H1 (cell line): ENCODE data around the gene TC2N. TPM values are rescaled to one million over a fixed set of nuclear protein-coding genes. Genes with fewer than 3 reads are reported as not detected.

ENCODE experiments used
- CTCF ChIA-PET: fragments of 300-600 bp; sonication (Branson Sonifier 250); formaldehyde crosslinking; loops from one replicate; lab custom pipeline; 2021; ENCODE audit not compliant: partially characterized antibody; lab: Charles Lee
- POLR2A ChIA-PET: fragments of 300-600 bp; sonication (Branson Sonifier 250); formaldehyde crosslinking; loops from one replicate; lab custom pipeline; 2021; ENCODE audit warnings: inconsistent platforms; ENCODE audit not compliant: partially characterized antibody; lab: Charles Lee
- DNase-seq, 2 experiments: peaks; one replicate each; pipeline versions ENCODE4 v3.0.0 to v3.0.0-alpha.2; 2010 to 2022; ENCODE audit warnings: low spot score in 2 of 2, low read depth in 1 of 2, mixed read lengths in 1 of 2
- FAIRE-seq: peaks from 2 replicates; lab custom pipeline; 2011; peaks lifted over from hg19 to GRCh38; lab: Jason Lieb, UNC
- H2AFZ ChIP-seq: 2 replicates; pipeline ENCODE4 v1.8.1; 2012; ENCODE audit warnings: low read length, inconsistent platforms
- H2AK5ac ChIP-seq: 2 replicates; pipeline ENCODE4 v1.6.1; 2013; ENCODE audit warnings: low read depth, low read length
- H2BK120ac ChIP-seq: replicated peaks from 2 replicates; pipeline ENCODE3; 2013; ENCODE audit warnings: low read depth, low read length, inconsistent platforms
- H2BK12ac ChIP-seq: 2 replicates; pipeline ENCODE4 v1.6.1; 2013; ENCODE audit warnings: low read depth, low read length
- H2BK15ac ChIP-seq: 2 replicates; pipeline ENCODE4 v1.6.1; 2013; ENCODE audit warnings: low read length
- H2BK20ac ChIP-seq: 2 replicates; pipeline ENCODE4 v1.6.1; 2013; ENCODE audit warnings: low read length
- H2BK5ac ChIP-seq: 2 replicates; pipeline ENCODE4 v1.6.1; 2013; ENCODE audit warnings: low read depth, low read length
- H3K14ac ChIP-seq: 2 replicates; pipeline ENCODE4 v1.6.1; 2013; ENCODE audit warnings: inconsistent platforms; ENCODE audit not compliant: insufficient read length
- H3K18ac ChIP-seq: 2 replicates; pipeline ENCODE4 v1.6.1; 2013; ENCODE audit warnings: low read length; ENCODE audit errors: extremely low read depth
- H3K23ac ChIP-seq: 2 replicates; pipeline ENCODE4 v1.6.1; 2013; ENCODE audit warnings: inconsistent platforms; ENCODE audit not compliant: insufficient read length
- H3K23me2 ChIP-seq: 2 replicates; pipeline ENCODE4 v1.6.1; 2013; ENCODE audit warnings: low read depth, low read length
- H3K27ac ChIP-seq: 2 replicates; pipeline ENCODE4 v1.6.1; 2011; ENCODE audit warnings: low read depth, low read length, inconsistent platforms
- H3K27me3 ChIP-seq, 4 experiments: replicated peaks in 1 of 4; 1 replicate in 1 of 4; 2 replicates in 3 of 4; pipeline versions ENCODE4 v1.6.1 to v1.8.1; 2011 to 2013; ENCODE audit warnings: low read length in 3 of 4, mild to moderate bottlenecking in 3 of 4, inconsistent platforms in 2 of 4, mixed read lengths in 2 of 4, moderate library complexity in 1 of 4; ENCODE audit not compliant: control insufficient read depth in 3 of 4, insufficient read depth in 3 of 4; ENCODE audit errors: extremely low read depth in 1 of 4
- H3K36me3 ChIP-seq, 4 experiments: 2 replicates each; pipeline versions ENCODE4 v1.6.1 to v1.8.1; 2011 to 2013; ENCODE audit warnings: mild to moderate bottlenecking in 4 of 4, low read length in 3 of 4, moderate library complexity in 2 of 4, control low read depth in 1 of 4, inconsistent platforms in 1 of 4; ENCODE audit not compliant: insufficient read depth in 4 of 4, control insufficient read depth in 2 of 4
- H3K4ac ChIP-seq: replicated peaks from 2 replicates; pipeline ENCODE3; 2013; ENCODE audit warnings: low read length, low read depth, mixed read lengths, inconsistent platforms; ENCODE audit not compliant: insufficient read length
- H3K4me1 ChIP-seq, 4 experiments: replicated peaks in 1 of 4; 1 replicate in 1 of 4; 2 replicates in 3 of 4; pipeline versions ENCODE4 v1.6.1 to v1.8.1; 2011 to 2013; ENCODE audit warnings: low read length in 3 of 4, inconsistent platforms in 2 of 4, mixed read lengths in 1 of 4; ENCODE audit not compliant: insufficient read depth in 4 of 4, control insufficient read depth in 3 of 4
- H3K4me2 ChIP-seq, 2 experiments: 2 replicates each; pipeline versions ENCODE4 v1.6.1 to v1.8.1; 2011 to 2013; ENCODE audit warnings: low read depth in 2 of 2, low read length in 2 of 2, control low read depth in 1 of 2, inconsistent platforms in 1 of 2, mild to moderate bottlenecking in 1 of 2; ENCODE audit not compliant: insufficient read depth in 1 of 2
- H3K4me3 ChIP-seq, 4 experiments: fragments of 200-600, 300-600 bp in 1 of 4; sonication (generic), shearing (Covaris generic), sonication (Bioruptor Twin) in 1 of 4; 2 replicates each; pipeline versions ENCODE4 v1.5.1 to v1.8.1; 2011 to 2016; ENCODE audit warnings: low read length in 4 of 4, low read depth in 3 of 4, control low read depth in 2 of 4, inconsistent platforms in 2 of 4, mild to moderate bottlenecking in 2 of 4, mixed read lengths in 1 of 4, moderate library complexity in 1 of 4; ENCODE audit not compliant: insufficient read depth in 2 of 4; ENCODE audit errors: extremely low read depth in 1 of 4
- H3K56ac ChIP-seq: replicated peaks from 2 replicates; pipeline ENCODE3; 2013; ENCODE audit warnings: low read depth, mild to moderate bottlenecking, mixed read lengths, low read length, inconsistent platforms; ENCODE audit not compliant: insufficient read length
- H3K79me1 ChIP-seq: 2 replicates; pipeline ENCODE4 v1.6.1; 2013; ENCODE audit warnings: low read depth, low read length, control low read depth
- H3K79me2 ChIP-seq, 2 experiments: 2 replicates each; pipeline versions ENCODE4 v1.6.1 to v1.8.1; 2012 to 2013; ENCODE audit warnings: low read length in 2 of 2, mild to moderate bottlenecking in 2 of 2, inconsistent platforms in 1 of 2; ENCODE audit not compliant: insufficient read depth in 2 of 2, control insufficient read depth in 1 of 2
- H3K9ac ChIP-seq, 4 experiments: replicated peaks in 1 of 4; 1 replicate in 1 of 4; 2 replicates in 3 of 4; pipeline versions ENCODE4 v1.6.1 to v1.8.1; 2011 to 2013; ENCODE audit warnings: low read depth in 3 of 4, low read length in 3 of 4, control low read depth in 2 of 4, mild to moderate bottlenecking in 2 of 4, moderate library complexity in 2 of 4, inconsistent platforms in 1 of 4; ENCODE audit errors: extremely low read depth in 1 of 4
- H3K9me3 ChIP-seq, 2 experiments: 2 replicates each; pipeline versions ENCODE4 v1.6.1 to v1.8.1; 2012 to 2013; ENCODE audit warnings: mild to moderate bottlenecking in 2 of 2, moderate library complexity in 2 of 2, control low read depth in 1 of 2, inconsistent platforms in 1 of 2, low read depth in 1 of 2, low read length in 1 of 2, mixed read lengths in 1 of 2; ENCODE audit not compliant: insufficient read depth in 2 of 2
- H4K20me1 ChIP-seq, 2 experiments: replicated peaks in 1 of 2; 2 replicates each; pipeline versions ENCODE3 to v1.8.1; 2011 to 2013; ENCODE audit warnings: inconsistent platforms in 2 of 2, low read length in 2 of 2, mild to moderate bottlenecking in 1 of 2; ENCODE audit not compliant: insufficient read depth in 2 of 2, control insufficient read depth in 1 of 2
- H4K5ac ChIP-seq: 2 replicates; pipeline ENCODE4 v1.6.1; 2013; ENCODE audit warnings: low read length, low read depth, mixed read lengths, inconsistent platforms; ENCODE audit not compliant: insufficient read length
- H4K8ac ChIP-seq: 2 replicates; pipeline ENCODE4 v1.8.0; 2013; ENCODE audit warnings: mild to moderate bottlenecking, moderate library complexity, low read length, inconsistent platforms; ENCODE audit not compliant: insufficient read depth; ENCODE audit errors: extremely low read depth
- H4K91ac ChIP-seq: replicated peaks from 2 replicates; pipeline ENCODE3; 2013; ENCODE audit warnings: low read length, mixed read lengths, inconsistent platforms; ENCODE audit not compliant: insufficient read length
- CBX5 ChIP-seq: fragments of 300-800, 300-1000 bp; sonication (generic); IDR thresholded peaks from 2 replicates; pipeline ENCODE4 v1.7.1; 2016; ENCODE audit warnings: antibody characterized with exemption, low read length, low read depth
- CBX8 ChIP-seq: fragments of 300-800, 300-1000 bp; sonication (generic); IDR thresholded peaks from 2 replicates; pipeline ENCODE4 v1.7.1; 2016; ENCODE audit warnings: low read depth, low read length, borderline replicate concordance
- FOSL1 ChIP-seq: IDR thresholded peaks from 2 replicates; pipeline ENCODE4 v1.6.1; 2011; ENCODE audit warnings: mild to moderate bottlenecking, low read depth, low read length, moderate library complexity; ENCODE audit not compliant: insufficient read depth
- JUN ChIP-seq: IDR thresholded peaks from 2 replicates; pipeline ENCODE4 v1.6.1; 2011; ENCODE audit warnings: low read depth, mild to moderate bottlenecking, improper control_type of control experiment, low read length
- NANOG ChIP-seq: IDR thresholded peaks from 2 replicates; pipeline ENCODE4 v1.6.1; 2011; ENCODE audit warnings: low read length, low read depth, mild to moderate bottlenecking, inconsistent platforms; ENCODE audit not compliant: insufficient read depth, poor library complexity, severe bottlenecking
- SIX5 ChIP-seq: IDR thresholded peaks from 2 replicates; pipeline ENCODE4 v1.6.1; 2011; ENCODE audit warnings: mild to moderate bottlenecking, low read depth, low read length
- TAF1 ChIP-seq: IDR thresholded peaks from 2 replicates; pipeline ENCODE4 v1.6.1; 2011; ENCODE audit warnings: mild to moderate bottlenecking, low read depth, low read length
- TEAD4 ChIP-seq: IDR thresholded peaks from 2 replicates; pipeline ENCODE4 v1.6.1; 2012; ENCODE audit warnings: low read depth, low read length, inconsistent platforms, mixed read lengths
- ZNF274 ChIP-seq: IDR thresholded peaks from 2 replicates; pipeline ENCODE4 v1.7.0; 2012; ENCODE audit warnings: low read length, borderline replicate concordance; ENCODE audit errors: extremely low read depth
- WGBS, 2 experiments: shearing (Covaris generic) in 1 of 2; methylation state at CpG; one replicate each; pipeline versions ENCODE4 v1.1.6 to v1.1.7; 2013 to 2015; ENCODE audit warnings: low lambda C conversion rate in 2 of 2, mixed read lengths in 2 of 2, inconsistent platforms in 1 of 2, low coverage in 1 of 2, missing lambda C conversion rate in 1 of 2; ENCODE audit not compliant: insufficient replicate concordance in 2 of 2, insufficient coverage in 1 of 2, insufficient read length in 1 of 2; ENCODE audit errors: extremely low coverage in 1 of 2, missing lambda C conversion rate in 1 of 2; 5-methylcytosine and 5-hydroxymethylcytosine counted together
- polyA plus RNA-seq, 7 experiments: library from polyadenylated mRNA; depleted of rRNA in 3 of 7; stranded (reverse) in 5 of 7; unstranded in 2 of 7; fragments of >200 nt in 5 of 7; fragments of 200-250 nt in 2 of 7; gene quantifications; 1 replicate in 5 of 7; 2 replicates in 1 of 7; 4 replicates in 1 of 7; pipeline versions ENCODE4 v1.2.1 to v1.2.3, GENCODE V29; 2011 to 2013; ENCODE audit warnings: missing spikeins in 2 of 7, mixed read lengths in 2 of 7
- total RNA-seq: library from RNA; stranded (reverse); fragmentation: NEBNext Ultra II Directional; extraction: Animal tissue kit (Norgen Biotek cat#: 25700); gene quantifications from 2 replicates; pipeline ENCODE4 v1.2.1, GENCODE V29; 2021

The TC2N gene
- total and polyA plus RNA-seq, 2 of the 8 experiments (the other 6 are each of a cell fraction or from before 2014, with no cell fraction given): 9.7 to 36.2 TPM

DNA sequence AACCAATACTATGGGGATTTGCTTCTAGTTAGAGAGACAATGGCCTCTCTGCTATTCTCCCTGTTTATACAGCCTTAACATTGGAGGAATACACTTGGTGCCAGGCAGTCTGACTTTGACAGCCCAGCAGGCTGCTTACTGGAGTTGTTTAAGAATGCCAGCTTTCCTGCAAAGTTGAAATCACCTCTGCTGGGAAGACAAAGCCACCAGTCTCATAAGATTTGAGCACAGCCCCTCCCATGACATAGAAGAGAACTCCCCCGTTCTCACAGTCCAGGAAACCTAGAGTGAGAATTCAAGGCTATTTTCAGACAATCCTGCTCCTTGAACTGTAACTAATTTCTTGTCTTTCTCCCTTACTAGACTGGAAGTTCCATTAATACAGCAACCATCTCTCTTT is 114.4 kb downstream of the TC2N start:
- H4K8ac ChIP-seq: no peak overlapping the region
- H3K56ac ChIP-seq: no peak overlapping the region
- H3K23ac ChIP-seq: no peak overlapping the region
- no peak overlapping the region for H3K4ac ChIP-seq
- H3K23me2 ChIP-seq: no peaks in the 10 kb centered on the region; the same call in 1 of the 2 replicates
- no peak overlapping the region for H3K18ac ChIP-seq
- no peak for FAIRE-seq
- H3K14ac ChIP-seq: no peak overlapping the region
- POLR2A ChIA-PET: no interaction called here
- H2BK20ac ChIP-seq: no peak overlapping the region
- CTCF ChIA-PET: interaction anchor here (0.5 kb wide), 1 partner anchor 258 kb away, joined by 3 read pairs; no protein-coding TSS in a partner anchor
- H4K20me1 ChIP-seq: no peaks in the 10 kb centered on the region
- no peak overlapping the region for H4K91ac ChIP-seq
- DNase-seq: no peak
- no peaks in the 10 kb centered on the region for H3K36me3 ChIP-seq
- no peak overlapping the region for H2BK15ac ChIP-seq
- no peak overlapping the region for H4K5ac ChIP-seq
- 0 out of 4 replicates have a peak, but pooled peaks cover 0 to 2% of the 10 kb centered on the region in 2 experiments for H3K9me3 ChIP-seq
- H2AK5ac ChIP-seq: no peak overlapping the region
- H2BK5ac ChIP-seq: no peak overlapping the region
- H2AFZ ChIP-seq: no peak overlapping the region
- H3K79me2 ChIP-seq: no peaks in the 10 kb centered on the region
- no peak overlapping the region for H2BK12ac ChIP-seq
- H3K27me3 ChIP-seq: no peaks in the 10 kb centered on the region
- no peak overlapping the region for H3K4me3 ChIP-seq
- no peak overlapping the region for H3K4me2 ChIP-seq
- H3K9ac ChIP-seq: no peak overlapping the region
- H3K4me1 ChIP-seq: no peaks in the 10 kb centered on the region; a peak in 1 of 7 replicates
- H2BK120ac ChIP-seq: no peak overlapping the region
- no peaks in the 10 kb centered on the region for H3K79me1 ChIP-seq
- no peak overlapping the region for H3K27ac ChIP-seq
- 94% methylated on average over 1 of the region's 1 CpG; no CpG with 5 or more reads in 1 of the 2 experiments for WGBS, 2 experiments
- TF ChIP-seq CBX5: no peak
- TF ChIP-seq FOSL1: no peak
- no peak for TF ChIP-seq TEAD4
- no peak for TF ChIP-seq NANOG
- TF ChIP-seq TAF1: no peak
- TF ChIP-seq JUN: no peak
- no peak for TF ChIP-seq SIX5
- no peak for TF ChIP-seq ZNF274
- TF ChIP-seq CBX8: no peak
